ENCODE results near the gene WASF2. TPM values are rescaled to one million over a fixed set of nuclear protein-coding genes. Genes with fewer than 3 reads are reported as not detected.
A peak's percentile ranks its signal among the peaks of the same experiment; 100 is the strongest.

The WASF2 gene
- total RNA-seq, 2 donors from 2014 or later, result 60.1 to 83.7 TPM

DNA sequence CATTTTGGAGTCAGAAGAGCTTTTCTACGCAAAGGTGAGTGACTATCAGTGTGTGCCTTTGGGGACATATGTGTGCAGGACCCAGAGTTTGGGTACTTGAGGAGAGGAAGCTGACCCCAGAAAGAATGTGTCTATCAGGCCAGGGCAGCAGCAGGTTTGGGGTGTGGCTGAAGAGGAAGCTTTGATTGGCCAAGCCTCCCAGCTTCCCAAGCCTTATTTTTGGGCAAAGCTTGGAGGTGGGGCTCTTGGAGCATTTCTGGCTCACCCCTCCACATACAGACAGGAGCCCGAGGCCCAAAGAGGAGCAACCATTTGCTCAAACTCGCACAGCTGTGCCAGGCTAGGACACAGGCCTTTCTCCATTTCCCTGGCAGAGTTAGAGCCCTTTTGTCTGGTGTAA lies 92.9 kb downstream of the WASF2 start:
- no peak overlapping the region for H3K4me3 ChIP-seq
- DNase-seq (ENCODE audit: low spot score) (no peak), ATAC-seq (ENCODE audit: insufficient number of reproducible peaks, low FRiP score, low read depth) (no peak)
- no peaks in the 10 kb centered on the region for H3K9me3 ChIP-seq
- TF ChIP-seq, protein P1, sequence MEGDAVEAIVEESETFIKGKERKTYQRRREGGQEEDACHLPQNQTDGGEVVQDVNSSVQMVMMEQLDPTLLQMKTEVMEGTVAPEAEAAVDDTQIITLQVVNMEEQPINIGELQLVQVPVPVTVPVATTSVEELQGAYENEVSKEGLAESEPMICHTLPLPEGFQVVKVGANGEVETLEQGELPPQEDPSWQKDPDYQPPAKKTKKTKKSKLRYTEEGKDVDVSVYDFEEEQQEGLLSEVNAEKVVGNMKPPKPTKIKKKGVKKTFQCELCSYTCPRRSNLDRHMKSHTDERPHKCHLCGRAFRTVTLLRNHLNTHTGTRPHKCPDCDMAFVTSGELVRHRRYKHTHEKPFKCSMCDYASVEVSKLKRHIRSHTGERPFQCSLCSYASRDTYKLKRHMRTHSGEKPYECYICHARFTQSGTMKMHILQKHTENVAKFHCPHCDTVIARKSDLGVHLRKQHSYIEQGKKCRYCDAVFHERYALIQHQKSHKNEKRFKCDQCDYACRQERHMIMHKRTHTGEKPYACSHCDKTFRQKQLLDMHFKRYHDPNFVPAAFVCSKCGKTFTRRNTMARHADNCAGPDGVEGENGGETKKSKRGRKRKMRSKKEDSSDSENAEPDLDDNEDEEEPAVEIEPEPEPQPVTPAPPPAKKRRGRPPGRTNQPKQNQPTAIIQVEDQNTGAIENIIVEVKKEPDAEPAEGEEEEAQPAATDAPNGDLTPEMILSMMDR (IDR thresholded peaks at IDR 0.05), result no peak
- H3K27ac ChIP-seq, result no peak overlapping the region
- H3K36me3 ChIP-seq, result no peaks in the 10 kb centered on the region
- no peaks in the 10 kb centered on the region for H3K27me3 ChIP-seq (replicated peaks; ENCODE audit: insufficient read depth)
- peaks cover 2 to 24% of the 10 kb centered on the region in 2 donors for H3K4me1 ChIP-seq (ENCODE audit: control insufficient read depth in 1 of 2, low read depth in 2 of 2)

DNA sequence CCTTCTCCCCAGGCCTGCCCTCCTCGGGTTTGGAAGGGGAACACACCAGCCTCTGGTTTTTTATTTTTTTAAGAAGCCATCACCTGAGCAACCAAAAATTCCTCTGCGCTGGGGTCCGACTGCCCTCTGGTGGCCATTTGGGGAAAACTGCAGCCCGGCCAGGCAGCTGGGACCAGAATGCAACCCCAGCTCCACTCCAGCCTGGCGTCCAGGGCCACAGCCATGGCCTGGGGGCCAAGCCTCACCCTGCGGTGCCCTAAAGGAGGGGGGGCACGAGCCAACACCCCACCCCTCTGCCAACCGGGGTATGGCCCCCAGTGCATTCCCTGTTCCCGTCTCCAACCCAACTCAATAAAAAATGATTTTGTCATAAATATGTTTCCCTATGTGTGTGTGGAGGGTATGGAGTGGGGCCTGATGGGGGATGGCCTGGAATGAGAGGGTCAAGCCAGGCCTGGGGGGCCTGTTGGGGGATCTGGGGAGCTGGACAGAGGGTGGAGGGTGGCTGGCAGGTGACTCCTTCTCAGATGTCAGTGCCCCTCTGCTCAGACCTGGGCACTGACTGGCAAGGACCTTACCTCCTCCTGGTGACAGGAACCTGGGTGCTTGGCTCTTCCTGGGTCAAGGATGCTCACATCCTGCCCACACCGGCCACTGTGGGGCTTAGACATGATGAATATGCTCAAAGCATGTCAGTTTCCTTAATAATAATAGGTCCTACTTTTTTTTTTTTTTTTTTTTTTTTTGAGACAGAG lies 94.3 kb downstream of the WASF2 start:
- no peak for ATAC-seq (ENCODE audit: insufficient number of reproducible peaks, low FRiP score, low read depth)
- Histone ChIP-seq H3K27me3 (replicated peaks; ENCODE audit: insufficient read depth) (no peaks in the 10 kb centered on the region), H3K9me3 (no peaks in the 10 kb centered on the region), H3K4me3 (no peak overlapping the region), H3K36me3 (no peaks in the 10 kb centered on the region), H3K4me1 (ENCODE audit: control insufficient read depth in 1 of 2, low read depth in 2 of 2) (peaks cover 11 to 25% of the 10 kb centered on the region in 2 donors), H3K27ac (no peak overlapping the region)
- DNase-seq (ENCODE audit: low spot score), result no peak
- TF ChIP-seq, protein P1 (IDR thresholded peaks at IDR 0.05), result peak; percentile 95

DNA sequence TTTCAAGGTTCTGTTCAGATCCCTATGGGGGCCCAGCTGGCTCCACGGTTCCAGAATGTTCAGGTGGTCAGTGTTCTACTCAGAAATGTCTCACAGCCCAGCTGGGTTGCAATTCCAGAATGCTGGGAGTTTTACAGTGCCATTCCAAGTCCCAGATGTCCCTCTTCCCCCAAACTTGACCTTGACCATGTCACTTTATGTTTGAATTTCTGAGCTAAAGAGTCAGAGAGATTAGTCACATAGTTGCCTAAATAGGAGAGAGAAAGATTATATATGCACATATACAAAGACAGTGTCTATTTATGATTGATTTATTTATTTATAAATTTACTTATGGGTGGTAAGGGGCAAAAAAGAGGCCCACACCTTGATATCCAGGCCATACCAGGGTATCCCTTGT lies 95.0 kb downstream of the WASF2 start:
- no peak overlapping the region for H3K27ac ChIP-seq
- no peak overlapping the region for H3K4me3 ChIP-seq
- DNase-seq (ENCODE audit: low spot score) (no peak), ATAC-seq (ENCODE audit: insufficient number of reproducible peaks, low FRiP score, low read depth) (no peak)
- TF ChIP-seq, protein P1 (IDR thresholded peaks at IDR 0.05), result no peak
- no peaks in the 10 kb centered on the region for H3K36me3 ChIP-seq
- H3K9me3 ChIP-seq, result no peaks in the 10 kb centered on the region
- H3K4me1 ChIP-seq (ENCODE audit: control insufficient read depth in 1 of 2, low read depth in 2 of 2), result peaks cover 11 to 25% of the 10 kb centered on the region in 2 donors
- no peaks in the 10 kb centered on the region for H3K27me3 ChIP-seq (replicated peaks; ENCODE audit: insufficient read depth)

DNA sequence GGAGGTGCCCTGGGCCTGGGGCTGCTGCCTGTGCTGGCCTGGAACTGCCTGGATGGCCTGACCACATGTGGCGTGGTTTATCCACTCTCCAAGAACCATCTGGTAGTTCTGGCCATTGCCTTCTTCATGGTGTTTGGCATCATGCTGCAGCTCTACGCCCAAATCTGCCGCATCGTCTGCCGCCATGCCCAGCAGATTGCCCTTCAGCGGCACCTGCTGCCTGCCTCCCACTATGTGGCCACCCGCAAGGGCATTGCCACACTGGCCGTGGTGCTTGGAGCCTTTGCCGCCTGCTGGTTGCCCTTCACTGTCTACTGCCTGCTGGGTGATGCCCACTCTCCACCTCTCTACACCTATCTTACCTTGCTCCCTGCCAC lies 95.7 kb downstream of the WASF2 start:
- no peaks in the 10 kb centered on the region for H3K27me3 ChIP-seq (replicated peaks; ENCODE audit: insufficient read depth)
- H3K36me3 ChIP-seq, result no peaks in the 10 kb centered on the region
- DNase-seq (ENCODE audit: low spot score), result no peak
- TF ChIP-seq, protein P1 (IDR thresholded peaks at IDR 0.05), result no peak
- no peaks in the 10 kb centered on the region for H3K9me3 ChIP-seq
- no peak overlapping the region for H3K4me3 ChIP-seq
- H3K27ac ChIP-seq, result no peak overlapping the region
- ATAC-seq (ENCODE audit: insufficient number of reproducible peaks, low FRiP score, low read depth), result no peak
- peaks cover 11 to 25% of the 10 kb centered on the region in 2 donors for H3K4me1 ChIP-seq (ENCODE audit: control insufficient read depth in 1 of 2, low read depth in 2 of 2)

DNA sequence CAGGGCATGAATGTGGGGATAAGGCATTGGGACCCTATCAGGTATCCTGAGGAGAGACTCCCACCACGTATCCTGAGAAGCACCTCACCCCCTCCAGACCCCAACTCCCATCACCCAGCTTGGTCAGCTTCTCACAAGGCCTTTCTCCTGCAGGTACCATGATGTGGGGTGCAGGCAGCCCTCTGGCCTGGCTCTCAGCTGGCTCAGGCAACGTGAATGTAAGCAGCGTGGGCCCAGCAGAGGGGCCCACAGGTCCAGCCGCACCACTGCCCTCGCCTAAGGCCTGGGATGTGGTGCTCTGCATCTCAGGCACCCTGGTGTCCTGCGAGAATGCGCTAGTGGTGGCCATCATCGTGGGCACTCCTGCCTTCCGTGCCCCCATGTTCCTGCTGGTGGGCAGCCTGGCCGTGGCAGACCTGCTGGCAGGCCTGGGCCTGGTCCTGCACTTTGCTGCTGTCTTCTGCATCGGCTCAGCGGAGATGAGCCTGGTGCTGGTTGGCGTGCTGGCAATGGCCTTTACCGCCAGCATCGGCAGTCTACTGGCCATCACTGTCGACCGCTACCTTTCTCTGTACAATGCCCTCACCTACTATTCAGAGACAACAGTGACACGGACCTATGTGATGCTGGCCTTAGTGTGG lies 96.2 kb downstream of the WASF2 start:
- Histone ChIP-seq H3K4me1 (ENCODE audit: control insufficient read depth in 1 of 2, low read depth in 2 of 2) (peaks cover 11 to 25% of the 10 kb centered on the region in 2 donors), H3K27ac (no peak overlapping the region)

More for the DNA sequence above, 96.2 kb downstream of the WASF2 start:
- TF ChIP-seq, protein P1 (IDR thresholded peaks at IDR 0.05), result no peak
- no peaks in the 10 kb centered on the region for H3K36me3 ChIP-seq
- no peak for DNase-seq (ENCODE audit: low spot score)
- no peaks in the 10 kb centered on the region for H3K9me3 ChIP-seq
- H3K4me3 ChIP-seq, result no peak overlapping the region
- H3K27me3 ChIP-seq (replicated peaks; ENCODE audit: insufficient read depth), result no peaks in the 10 kb centered on the region
- ATAC-seq (ENCODE audit: insufficient number of reproducible peaks, low FRiP score, low read depth), result no peak
